OCI-LY1 (cell line): ENCODE measurements around the gene SLC25A51.

Experiments used
- H2AFZ ChIP-seq: fragments of 200-600 bp; sonication (generic), shearing (Covaris generic); 2 replicates; pipeline ENCODE4 v1.6.0; 2014; ENCODE audit warnings: antibody characterized with exemption, mild to moderate bottlenecking, low read length
- H3F3A ChIP-seq: fragments of 200-600 bp; sonication (generic), shearing (Covaris generic); 2 replicates; pipeline ENCODE4 v1.6.0; 2014; ENCODE audit warnings: mild to moderate bottlenecking, antibody characterized with exemption, low read length, moderate library complexity; ENCODE audit not compliant: insufficient read depth
- H3K27ac ChIP-seq: fragments of 200-600 bp; sonication (generic); 2 replicates; pipeline ENCODE4 v1.5.1; 2014; ENCODE audit warnings: low read length, mixed run types, mild to moderate bottlenecking, low read depth; ENCODE audit not compliant: poor library complexity, severe bottlenecking
- H3K27me3 ChIP-seq: fragments of 200-600 bp; sonication (generic); 2 replicates; pipeline ENCODE4 v1.6.0; 2014; ENCODE audit warnings: antibody characterized with exemption, mild to moderate bottlenecking, low read length, moderate library complexity; ENCODE audit not compliant: insufficient read depth
- H3K36me3 ChIP-seq: fragments of 200-600 bp; sonication (generic); 2 replicates; pipeline ENCODE4 v1.6.1; 2014; ENCODE audit warnings: mild to moderate bottlenecking, antibody characterized with exemption, low read length, moderate library complexity, mixed read lengths; ENCODE audit not compliant: insufficient read depth
- H3K4me1 ChIP-seq: fragments of 200-600 bp; sonication (generic); 2 replicates; pipeline ENCODE4 v1.5.1; 2014; ENCODE audit warnings: mild to moderate bottlenecking, low read length, moderate library complexity; ENCODE audit not compliant: insufficient read depth, severe bottlenecking
- H3K4me2 ChIP-seq: fragments of 200-600 bp; sonication (generic), shearing (Covaris generic); 2 replicates; pipeline ENCODE4 v1.6.1; 2014; ENCODE audit warnings: low read length
- H3K4me3 ChIP-seq: fragments of 200-600 bp; sonication (generic); 2 replicates; pipeline ENCODE4 v1.5.1; 2014; ENCODE audit warnings: low read length, low read depth, mild to moderate bottlenecking, mixed read lengths; ENCODE audit not compliant: poor library complexity, severe bottlenecking
- H3K79me2 ChIP-seq: fragments of 200-600 bp; shearing (Covaris generic); 2 replicates; pipeline ENCODE4 v1.6.1; 2016; ENCODE audit warnings: mixed run types, low read length, mixed read lengths; ENCODE audit not compliant: insufficient read depth
- H3K9ac ChIP-seq: fragments of 200-600 bp; sonication (generic), shearing (Covaris generic); 2 replicates; pipeline ENCODE4 v1.6.1; 2014; ENCODE audit warnings: mild to moderate bottlenecking, low read length, mixed read lengths
- H3K9me2 ChIP-seq: fragments of 200-600 bp; sonication (generic), shearing (Covaris generic); 2 replicates; pipeline ENCODE4 v1.6.1; 2014; ENCODE audit warnings: low read depth, mild to moderate bottlenecking, low read length, mixed read lengths
- H3K9me3 ChIP-seq: fragments of 200-600 bp; shearing (Covaris generic); 2 replicates; pipeline ENCODE4 v1.6.1; 2014; ENCODE audit warnings: low read length, mixed read lengths
- H4K20me1 ChIP-seq: fragments of 200-600 bp; sonication (generic), shearing (Covaris generic); 2 replicates; pipeline ENCODE4 v1.6.0; 2016; ENCODE audit warnings: mild to moderate bottlenecking, low read length; ENCODE audit not compliant: insufficient read depth
- CTCF ChIP-seq: fragments of 200-600 bp; sonication (generic), shearing (Covaris generic); IDR thresholded peaks from 2 replicates; pipeline ENCODE4 v1.5.1; 2017; ENCODE audit warnings: mild to moderate bottlenecking, antibody characterized with exemption, low read length, moderate library complexity, mixed read lengths
- EZH2 ChIP-seq: fragments of 200-600 bp; sonication (generic), shearing (Covaris generic); IDR thresholded peaks from 2 replicates; pipeline ENCODE4 v1.8.0; 2017; ENCODE audit warnings: borderline replicate concordance, mixed run types, mild to moderate bottlenecking, antibody characterized with exemption, low read length, moderate library complexity, mixed read lengths

Gene SLC25A51

GRCh38 chr9:37920471-37921167 lies 16.7 kb upstream of the SLC25A51 start:
- Histone ChIP-seq H3F3A (no peaks in the 10 kb centered on the region), H3K9ac (no peak overlapping the region), H3K4me3 (no peak overlapping the region), H3K9me2 (no peaks in the 10 kb centered on the region), H3K9me3 (no peaks in the 10 kb centered on the region), H4K20me1 (no peaks in the 10 kb centered on the region), H3K27ac (no peak overlapping the region), H3K4me1 (no peaks in the 10 kb centered on the region), H3K36me3 (no peaks in the 10 kb centered on the region), H3K27me3 (no peaks in the 10 kb centered on the region), H3K4me2 (no peak overlapping the region), H2AFZ (no peak overlapping the region), H3K79me2 (no peaks in the 10 kb centered on the region)
- no peak for TF ChIP-seq EZH2

DNA sequence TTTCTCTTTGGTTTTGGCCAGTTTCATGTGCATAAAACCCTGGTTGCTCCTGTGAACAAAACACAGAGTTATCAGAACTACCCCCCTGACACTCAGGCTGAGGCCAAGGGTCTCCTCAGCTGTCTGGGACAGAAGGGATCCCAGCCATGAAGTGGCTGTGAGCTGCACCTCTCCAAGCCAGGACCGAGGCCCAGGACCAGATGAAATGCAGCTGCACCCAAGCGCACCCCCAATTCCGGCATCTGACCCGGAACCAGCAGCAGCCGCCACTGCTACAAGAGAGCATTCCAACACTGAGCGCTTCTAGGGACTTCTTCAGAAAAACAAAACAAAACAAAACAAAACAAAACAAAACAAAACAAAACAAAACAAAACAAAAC lies 16.0 kb upstream of the SLC25A51 start:
- Histone ChIP-seq H3K27ac (no peak overlapping the region), H3K9me3 (no peaks in the 10 kb centered on the region), H3K9ac (no peak overlapping the region), H3K36me3 (no peaks in the 10 kb centered on the region), H4K20me1 (no peaks in the 10 kb centered on the region), H3K4me2 (no peak overlapping the region), H3K4me3 (no peak overlapping the region), H3F3A (no peaks in the 10 kb centered on the region), H3K9me2 (no peaks in the 10 kb centered on the region), H3K79me2 (no peaks in the 10 kb centered on the region), H3K4me1 (no peaks in the 10 kb centered on the region), H3K27me3 (no peaks in the 10 kb centered on the region), H2AFZ (no peak overlapping the region)
- TF ChIP-seq EZH2 (no peak), CTCF (no peak)

GRCh38 chr9:37919246-37919955 lies 15.5 kb upstream of the SLC25A51 start:
- Histone ChIP-seq H3K9me3 (no peaks in the 10 kb centered on the region), H3K27ac (no peak overlapping the region), H3K4me1 (no peaks in the 10 kb centered on the region), H3K9ac (no peak overlapping the region), H3K9me2 (no peaks in the 10 kb centered on the region), H3K4me3 (no peak overlapping the region), H2AFZ (no peak overlapping the region), H3K4me2 (no peak overlapping the region), H4K20me1 (no peaks in the 10 kb centered on the region), H3K36me3 (no peaks in the 10 kb centered on the region), H3K27me3 (no peaks in the 10 kb centered on the region), H3K79me2 (no peaks in the 10 kb centered on the region), H3F3A (no peaks in the 10 kb centered on the region)
- TF ChIP-seq EZH2 (no peak), CTCF (no peak)
